RPMI8226 (cell line): Measurements from ENCODE around the gene TRIM22.
"Not testable (repeated sequence)": the region's sequence is repeated elsewhere in the genome, so short reads cannot be mapped to it uniquely, and the experiment has no call there.

Source experiments
- DNase-seq: peaks from one replicate; pipeline ENCODE4 v3.0.0-alpha.2; 2015

TRIM22 gene, protein sequence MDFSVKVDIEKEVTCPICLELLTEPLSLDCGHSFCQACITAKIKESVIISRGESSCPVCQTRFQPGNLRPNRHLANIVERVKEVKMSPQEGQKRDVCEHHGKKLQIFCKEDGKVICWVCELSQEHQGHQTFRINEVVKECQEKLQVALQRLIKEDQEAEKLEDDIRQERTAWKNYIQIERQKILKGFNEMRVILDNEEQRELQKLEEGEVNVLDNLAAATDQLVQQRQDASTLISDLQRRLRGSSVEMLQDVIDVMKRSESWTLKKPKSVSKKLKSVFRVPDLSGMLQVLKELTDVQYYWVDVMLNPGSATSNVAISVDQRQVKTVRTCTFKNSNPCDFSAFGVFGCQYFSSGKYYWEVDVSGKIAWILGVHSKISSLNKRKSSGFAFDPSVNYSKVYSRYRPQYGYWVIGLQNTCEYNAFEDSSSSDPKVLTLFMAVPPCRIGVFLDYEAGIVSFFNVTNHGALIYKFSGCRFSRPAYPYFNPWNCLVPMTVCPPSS

DNA sequence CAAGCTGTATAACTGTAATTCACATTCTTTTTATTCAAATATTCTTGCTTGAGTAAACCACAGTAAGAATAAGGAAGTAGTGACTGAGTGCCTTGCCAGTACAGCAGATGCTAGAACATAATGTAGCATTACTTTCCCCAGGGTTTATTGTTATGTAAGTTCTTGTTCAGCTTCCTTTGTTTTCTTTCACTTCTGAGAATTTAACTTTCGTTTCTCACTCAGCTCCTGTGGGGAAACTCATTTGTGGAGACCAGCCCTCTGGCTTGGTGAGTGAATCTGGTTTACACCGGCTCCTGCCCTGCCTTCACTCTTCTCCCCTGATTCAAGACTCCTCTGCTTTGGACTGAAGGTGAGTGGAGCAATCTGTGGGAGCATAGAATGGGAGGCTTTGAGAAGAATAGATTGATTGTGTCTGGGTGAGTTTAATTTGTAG is at the start of gene TRIM22:
TRIM22 (plus strand) TSS at position 240 of the 433 bp plus-strand sequence. CDS start 6,443 bp downstream, outside the sequence.
- peak; percentile 50 for DNase-seq

DNA sequence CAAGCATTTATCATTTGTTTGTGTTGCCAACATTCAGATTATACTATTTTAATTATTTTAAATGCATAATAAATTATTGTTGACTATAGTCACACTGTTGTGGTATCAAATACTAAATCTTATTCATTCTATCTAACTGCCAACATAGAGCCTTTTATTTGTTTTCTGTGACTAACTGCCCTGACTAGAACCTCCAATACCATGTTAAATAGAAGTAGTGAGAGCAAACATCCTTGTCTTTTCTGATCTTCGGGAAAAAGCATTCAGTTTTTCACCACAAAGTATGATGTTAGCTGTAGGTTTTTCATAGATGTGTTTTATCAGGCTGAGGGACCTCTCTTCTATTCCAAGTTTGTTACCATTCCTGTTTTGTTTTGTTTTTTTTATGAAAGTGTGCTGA is 49.6 kb upstream of the TRIM22 start:
- no peak for DNase-seq

DNA sequence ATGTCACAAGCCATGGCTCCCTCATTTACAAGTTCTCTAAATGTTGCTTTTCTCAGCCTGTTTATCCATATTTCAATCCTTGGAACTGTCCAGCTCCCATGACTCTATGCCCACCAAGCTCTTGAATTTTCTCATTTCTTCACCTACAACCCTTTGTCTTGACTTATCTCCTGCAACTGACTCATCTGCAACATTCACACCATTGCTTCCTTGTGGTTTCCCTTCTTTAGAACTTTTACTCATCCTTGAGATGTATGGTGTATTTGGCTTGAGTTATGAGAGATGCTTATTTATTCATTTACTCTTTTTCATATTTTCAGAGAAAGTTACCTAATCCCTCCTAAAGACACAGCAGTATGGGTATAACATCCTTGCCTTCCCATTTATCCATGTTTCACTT is 46.0 kb upstream of the TRIM22 start:
- DNase-seq: no peak

DNA sequence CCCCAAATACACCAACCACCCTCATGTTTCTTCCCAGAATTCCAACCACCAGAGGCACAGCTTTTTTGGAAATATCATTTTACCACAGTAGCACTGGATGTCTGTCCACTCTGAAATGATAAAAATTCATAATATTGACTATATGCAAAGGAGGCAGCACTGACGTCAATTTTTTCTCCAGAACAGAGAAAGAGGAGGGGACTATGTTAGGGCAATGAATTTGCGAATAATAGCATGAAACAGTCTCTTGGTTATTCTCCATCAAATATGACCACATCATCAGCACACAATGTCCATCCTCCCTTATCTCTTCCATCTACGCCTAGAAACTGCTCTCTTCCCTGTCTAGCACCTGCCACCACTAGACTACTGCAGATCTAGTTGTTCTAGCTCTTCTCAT is 43.5 kb upstream of the TRIM22 start:
- DNase-seq: no peak

DNA sequence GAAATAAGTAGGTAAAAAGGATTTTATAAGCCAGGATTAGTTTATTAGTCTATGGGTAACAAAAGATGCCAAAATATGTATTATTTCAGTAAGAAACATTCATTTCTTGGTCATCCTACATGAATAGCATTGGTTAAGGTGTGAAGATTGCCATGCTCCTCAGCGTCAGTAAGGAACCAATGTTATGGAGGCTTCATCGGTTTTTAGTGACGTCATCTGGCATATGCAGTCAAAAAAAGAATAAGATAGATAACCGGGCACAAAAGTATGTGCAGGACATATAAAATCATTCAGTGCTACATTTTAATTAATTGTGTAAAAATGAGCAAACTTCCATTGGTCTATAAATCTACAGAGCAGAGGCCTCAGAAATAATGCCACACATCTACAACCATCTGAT is 34.1 kb upstream of the TRIM22 start:
- no peak for DNase-seq

DNA sequence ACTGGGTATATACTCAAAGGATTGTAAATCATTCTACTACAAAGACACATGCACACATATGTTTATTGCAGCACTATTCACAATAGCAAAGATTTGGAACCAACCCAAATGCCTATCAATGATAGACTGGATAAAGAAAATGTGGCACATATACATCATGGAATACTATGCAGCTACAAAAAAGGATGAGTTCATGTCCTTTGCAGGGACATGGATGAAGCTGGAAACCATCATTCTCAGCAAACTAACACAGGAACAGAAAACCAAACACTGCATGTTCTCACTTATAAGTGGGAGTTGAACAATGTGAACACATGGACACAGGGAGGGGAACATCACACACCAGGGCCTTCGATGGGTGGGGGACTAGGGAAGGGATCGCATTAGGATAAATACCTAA is 32.6 kb upstream of the TRIM22 start:
- not testable (repeated sequence) for DNase-seq

DNA sequence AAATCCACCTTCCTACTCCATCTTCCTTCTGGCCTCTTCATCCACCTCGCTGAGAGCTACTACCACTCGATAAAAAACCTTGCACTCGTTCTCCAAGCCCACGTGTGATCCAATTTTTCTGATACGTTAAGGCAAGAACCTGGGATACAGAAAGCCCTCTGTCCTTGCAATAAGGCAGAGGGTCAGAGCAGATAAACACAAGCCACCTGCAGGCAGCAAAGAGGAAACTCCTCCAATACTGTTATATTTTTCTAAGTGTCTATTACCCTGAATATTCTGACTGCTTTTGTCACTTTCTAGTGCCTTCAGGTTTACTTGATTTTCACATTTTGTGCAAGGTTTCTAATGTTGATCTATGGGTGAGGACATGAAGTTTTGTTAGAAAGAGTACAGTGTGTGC is 31.3 kb upstream of the TRIM22 start:
- no peak for DNase-seq

DNA sequence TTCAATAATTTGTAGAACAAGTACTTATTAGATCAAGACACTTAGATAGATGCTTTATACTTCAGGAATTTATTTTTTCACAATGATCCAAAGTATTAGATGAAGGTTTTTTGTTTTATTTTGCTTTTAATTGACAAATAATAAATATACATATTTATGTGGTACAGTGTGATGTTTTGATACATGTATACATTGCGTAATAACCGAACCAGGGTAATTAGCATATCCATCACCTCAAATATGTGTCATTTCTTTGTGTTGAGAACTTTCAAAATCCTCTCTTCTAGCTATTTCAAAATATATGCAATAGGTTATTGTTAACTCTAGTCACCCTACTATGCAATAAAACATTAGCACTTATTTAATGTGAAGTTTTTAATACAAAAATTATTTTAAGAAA is 26.1 kb upstream of the TRIM22 start:
- no peak for DNase-seq

DNA sequence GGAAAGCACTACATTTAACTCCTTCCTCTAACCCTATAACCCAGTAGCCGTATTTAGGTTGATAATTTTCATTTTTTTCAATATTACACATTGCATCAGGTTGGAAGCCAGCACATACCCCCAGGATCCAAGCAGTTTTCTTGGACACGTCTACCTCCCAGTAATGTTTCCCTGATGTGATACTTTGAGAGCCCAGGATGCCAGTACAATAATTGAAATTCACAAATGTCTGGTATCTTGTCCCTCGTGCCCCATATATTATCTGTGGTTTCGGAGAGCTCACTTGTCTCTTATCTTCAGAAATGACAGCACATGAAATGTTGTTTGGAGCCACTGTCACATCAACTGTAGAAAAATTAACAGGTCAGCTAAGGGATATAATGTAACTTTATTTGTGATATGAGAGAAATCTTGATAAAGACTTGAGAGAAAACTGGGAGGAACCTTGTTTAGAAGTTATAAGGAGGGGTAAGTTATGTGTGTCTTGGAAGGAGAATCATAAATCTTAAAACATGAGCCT is 24.5 kb upstream of the TRIM22 start:
- no peak for DNase-seq

DNA sequence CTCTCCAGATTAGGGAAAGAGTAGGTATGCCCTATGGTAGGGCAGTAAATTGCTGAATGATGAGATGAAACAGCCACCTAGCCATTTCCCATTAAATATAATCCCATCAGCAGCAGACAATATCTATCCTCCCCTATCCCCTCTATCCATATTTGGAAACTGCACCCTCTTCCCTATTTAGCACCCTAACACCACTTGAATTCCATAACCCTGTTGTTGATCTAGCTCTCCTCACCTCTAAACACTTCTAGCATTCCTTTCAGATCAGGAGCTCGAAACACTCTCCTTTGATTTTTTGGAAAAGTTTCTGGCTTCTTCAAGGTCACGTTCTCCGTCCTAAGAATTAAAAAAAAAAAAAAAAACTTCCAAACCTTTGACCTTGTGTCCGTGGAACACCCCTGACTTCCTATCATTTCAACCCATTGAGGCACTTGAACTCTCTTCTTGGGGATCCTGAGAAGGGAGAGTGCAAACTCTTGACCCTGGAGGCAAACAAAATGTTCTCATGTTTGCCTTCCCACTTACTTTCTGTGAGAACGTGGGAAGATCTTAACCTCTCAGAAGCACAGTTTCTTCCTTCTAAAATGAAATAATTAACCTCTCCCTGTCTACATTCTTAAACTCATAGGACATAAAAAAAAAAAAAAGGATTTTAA is 23.7 kb upstream of the TRIM22 start:
- DNase-seq: no peak

DNA sequence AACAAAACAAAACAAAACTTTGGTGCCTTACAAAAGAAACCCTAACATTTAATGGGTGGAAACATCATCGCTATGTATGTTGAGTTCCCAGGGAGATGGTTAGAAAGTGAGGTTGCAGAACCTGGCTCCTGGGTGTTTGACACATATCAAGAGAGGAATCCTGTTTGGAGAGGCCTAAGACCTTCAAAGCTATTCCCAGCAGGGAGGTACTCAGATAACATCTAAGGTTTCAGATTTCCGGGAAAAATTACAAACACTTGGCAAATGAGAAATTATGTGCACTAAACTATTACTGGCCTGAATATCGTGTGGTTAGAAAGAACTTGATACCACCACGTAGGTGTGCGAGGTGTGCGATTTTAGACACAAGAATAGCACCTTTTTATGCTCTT is 23.2 kb upstream of the TRIM22 start:
- DNase-seq: no peak

DNA sequence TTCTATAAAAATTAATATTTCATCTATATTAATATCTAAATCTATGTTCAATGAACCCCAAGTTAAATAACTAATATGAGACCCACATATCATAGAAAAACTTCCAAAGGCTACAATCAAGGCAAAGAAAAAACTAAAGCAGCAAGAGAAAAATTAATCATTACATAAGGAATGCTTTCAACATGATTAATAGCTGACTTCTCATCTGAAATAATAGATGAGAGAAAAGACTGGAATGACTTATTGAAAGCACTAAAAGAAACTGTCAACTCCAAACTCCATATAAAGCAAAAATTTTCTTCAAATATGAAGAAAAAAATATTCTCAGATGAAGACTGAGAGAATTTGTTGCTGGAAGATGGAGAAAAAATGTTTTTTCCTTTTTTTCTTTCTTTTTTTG is 17.8 kb upstream of the TRIM22 start:
- DNase-seq: no peak

DNA sequence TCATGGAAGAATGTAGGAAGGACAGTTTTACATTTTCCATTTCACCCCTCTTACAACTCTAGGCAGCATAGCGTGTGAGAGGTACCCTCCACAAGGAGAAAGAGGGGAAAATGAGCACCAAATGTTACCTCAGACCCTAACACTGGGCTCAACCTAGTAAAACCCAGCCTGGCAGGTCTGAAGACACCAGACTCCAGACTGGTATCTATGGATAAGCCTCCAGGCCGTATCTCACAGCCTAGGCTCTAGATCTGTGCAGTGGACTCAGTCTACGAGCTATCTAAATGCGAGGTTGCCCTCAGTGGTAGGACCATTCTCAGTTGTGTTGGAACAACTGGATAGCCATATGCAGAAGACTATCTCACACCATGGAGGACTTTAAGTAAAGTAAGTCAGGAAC is 15.2 kb upstream of the TRIM22 start:
- no peak for DNase-seq

DNA sequence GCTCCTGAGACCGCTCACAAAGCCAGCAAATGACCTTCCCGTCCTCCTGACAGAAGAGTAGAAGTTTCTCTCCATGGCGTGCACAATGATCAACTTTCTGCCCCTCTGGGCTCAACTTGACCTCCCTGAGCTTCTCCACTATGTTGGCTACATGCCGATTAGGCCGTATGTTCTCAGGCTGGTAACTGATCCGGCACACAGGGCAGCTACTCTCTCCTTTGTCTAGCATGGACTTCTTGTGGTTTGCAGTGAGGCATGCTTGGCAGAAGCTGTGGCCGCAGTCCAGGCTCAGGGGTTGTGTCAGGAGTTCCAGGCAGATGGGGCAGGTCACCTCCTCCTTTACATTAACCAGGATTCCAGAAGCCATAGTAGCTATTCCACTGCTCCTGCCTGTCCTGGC is 9.8 kb upstream of the TRIM22 start:
- DNase-seq: no peak

DNA sequence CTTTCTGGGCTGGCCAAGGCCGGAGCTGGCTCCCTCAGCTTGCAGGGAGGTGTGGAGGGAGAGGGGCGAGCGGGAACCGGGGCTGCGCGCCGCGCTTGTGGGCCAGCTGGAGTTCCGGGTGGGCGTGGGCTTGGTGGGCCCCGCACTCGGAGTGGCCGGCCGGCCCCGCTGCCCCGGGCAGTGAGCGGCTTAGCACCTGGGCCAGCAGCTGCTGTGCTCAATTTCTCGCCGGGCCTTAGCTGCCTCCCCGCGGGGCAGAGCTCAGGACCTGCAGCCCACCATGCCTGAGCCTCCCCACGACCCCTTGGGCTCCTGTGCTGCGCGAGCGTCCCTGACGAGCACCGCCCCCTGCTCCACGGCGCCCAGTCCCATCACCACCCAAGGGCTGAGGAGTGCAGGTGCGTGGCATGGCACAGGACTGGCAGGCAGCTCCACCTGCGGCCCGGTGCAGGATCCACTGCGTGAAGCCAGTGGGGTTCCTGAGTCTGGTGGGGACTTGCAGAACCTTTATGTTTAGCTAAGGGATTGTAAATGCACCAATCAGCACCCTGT is 6.6 kb upstream of the TRIM22 start:
- DNase-seq: not testable (repeated sequence)

DNA sequence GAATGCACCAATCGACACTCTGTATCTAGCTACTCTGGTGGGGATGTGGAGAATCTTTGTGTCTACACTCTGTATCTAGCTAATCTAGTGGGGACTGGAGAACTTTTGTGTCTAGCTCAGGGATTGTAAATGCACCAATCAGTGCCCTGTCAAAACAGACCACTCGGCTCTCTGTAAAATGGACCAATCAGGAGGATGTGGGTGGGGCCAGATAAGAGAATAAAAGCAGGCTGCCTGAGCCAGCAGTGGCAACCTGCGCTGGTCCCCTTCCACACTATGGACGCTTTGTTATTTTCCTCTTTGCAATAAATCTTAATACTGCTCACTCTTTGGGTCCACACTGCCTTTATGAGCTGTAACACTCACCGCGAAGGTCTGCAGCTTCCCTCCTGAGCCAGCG is 6.0 kb upstream of the TRIM22 start:
- DNase-seq: not testable (repeated sequence)

DNA sequence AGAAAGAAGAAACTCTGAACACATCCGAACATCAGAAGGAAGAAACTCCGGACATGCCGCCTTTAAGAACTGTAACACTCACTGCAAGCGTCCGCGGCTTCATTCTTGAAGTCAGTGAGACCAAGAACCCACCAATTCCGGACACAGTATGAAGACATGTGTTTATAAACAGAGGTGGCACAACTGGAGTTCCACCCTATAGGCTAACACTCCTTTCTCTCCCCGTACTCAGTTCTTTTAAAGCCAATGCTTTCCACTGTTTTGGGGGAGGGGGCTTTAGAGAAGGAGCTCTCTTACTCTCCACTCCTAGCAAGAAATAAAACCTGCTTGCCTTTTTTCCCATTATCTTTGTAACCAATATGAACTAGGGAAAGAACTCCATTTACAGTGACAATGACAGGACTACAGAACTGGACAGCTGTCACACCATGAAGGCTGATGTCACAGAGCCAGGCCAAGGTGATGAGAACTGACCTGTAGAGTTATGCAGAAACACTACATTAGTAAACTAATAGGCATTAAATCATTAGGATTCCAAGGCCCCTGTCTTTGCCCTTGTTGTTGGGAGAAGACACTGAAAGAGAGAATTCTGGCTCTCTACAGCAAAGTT is 5.4 kb upstream of the TRIM22 start:
- DNase-seq: no peak

DNA sequence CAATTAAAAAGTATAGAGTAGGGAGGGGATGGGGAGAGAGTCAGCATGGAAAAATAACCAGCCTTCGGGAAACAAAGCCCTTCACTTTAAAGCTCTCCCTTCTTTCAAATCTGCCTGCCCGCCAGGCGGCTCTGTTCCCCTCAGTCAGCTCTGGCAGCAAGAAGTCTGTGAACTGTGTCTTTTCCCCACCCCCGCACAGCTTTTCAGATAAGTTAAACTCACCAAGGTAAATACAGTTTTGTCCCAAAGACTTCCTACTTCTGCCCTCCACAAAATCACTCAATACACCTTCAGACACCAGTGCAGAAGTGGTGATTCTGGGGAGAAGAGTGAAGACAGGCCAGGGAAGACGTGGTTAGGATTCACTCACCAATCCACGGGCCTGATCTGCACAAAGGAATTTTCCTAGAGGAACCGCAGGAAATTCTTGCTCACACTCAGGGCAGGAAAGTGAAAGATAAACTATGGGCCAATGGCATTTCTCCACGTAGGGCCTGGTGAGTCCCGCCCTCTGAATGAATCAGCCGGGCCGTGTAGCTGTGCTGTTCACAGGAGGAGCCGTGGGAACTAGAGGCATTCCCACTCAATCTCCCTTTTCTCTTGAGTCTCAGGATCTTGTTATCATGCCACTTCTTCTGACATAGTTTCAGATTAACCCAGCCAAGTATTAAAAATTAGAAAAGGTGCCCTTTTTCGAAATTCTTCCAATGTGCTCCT is 4.8 kb upstream of the TRIM22 start, which contains the start of gene TRIM5:
TRIM5 (minus strand) TSS at position 429 of the 717 bp plus-strand sequence. CDS start 4,897 bp downstream, outside the sequence.
- DNase-seq: peak; percentile 75

DNA sequence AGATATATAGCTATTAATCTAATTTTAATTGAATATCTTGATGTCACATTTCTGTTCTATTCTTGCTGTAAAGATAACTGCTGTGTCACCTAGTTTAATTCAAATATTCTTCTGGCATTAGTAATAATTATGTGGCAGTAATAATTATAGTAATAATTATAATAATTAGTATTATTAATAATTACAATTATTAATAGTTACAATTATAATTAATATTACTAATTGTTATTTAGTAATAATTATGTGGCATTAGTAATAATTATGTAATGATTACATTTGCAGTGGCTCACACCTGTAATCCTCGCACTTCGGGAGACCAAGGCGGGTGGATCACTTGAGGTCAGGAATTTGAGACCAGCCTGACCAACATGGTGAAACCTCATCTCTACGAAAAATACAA is 3.2 kb upstream of the TRIM22 start:
- no peak for DNase-seq

DNA sequence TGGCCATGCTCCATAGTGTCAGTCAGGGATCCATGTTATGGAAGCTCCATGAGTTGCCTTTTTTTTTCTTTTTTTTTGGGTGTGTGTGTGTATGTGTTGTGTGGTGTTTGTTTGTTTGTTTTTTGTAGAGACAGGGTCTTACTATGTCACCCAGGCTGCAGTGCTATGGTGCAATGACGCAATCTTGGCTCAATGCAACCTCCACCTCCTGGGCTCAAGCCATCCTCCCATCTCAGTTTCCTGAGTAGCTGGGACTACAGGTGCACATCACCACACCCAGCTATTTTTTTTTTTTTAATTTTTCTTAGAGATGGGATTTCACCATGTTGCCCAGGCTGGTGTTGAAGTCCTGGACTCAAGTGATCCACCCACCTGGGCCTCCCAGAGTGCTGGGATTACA is 1.1 kb upstream of the TRIM22 start:
- no peak for DNase-seq

DNA sequence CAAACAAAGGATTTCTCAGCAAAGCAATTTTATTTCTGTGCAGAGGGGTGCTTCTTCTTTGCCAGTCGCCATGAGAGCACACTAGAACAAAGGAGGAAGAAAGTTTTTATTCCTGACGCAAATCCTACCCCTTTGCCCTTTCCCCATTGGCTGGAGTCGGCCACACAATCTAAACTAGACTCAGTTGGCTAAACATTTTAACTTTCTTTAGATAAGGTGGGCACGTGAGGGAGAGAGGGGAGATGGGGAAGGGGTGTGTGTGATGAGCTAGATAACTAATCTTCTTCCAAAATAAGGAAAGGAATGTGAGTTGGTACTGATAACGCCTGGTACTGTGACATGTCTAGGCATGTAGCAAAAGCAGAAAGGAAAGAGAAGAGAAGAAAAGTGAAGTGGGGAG is 626 bp downstream of the TRIM22 start:
- DNase-seq: no peak

DNA sequence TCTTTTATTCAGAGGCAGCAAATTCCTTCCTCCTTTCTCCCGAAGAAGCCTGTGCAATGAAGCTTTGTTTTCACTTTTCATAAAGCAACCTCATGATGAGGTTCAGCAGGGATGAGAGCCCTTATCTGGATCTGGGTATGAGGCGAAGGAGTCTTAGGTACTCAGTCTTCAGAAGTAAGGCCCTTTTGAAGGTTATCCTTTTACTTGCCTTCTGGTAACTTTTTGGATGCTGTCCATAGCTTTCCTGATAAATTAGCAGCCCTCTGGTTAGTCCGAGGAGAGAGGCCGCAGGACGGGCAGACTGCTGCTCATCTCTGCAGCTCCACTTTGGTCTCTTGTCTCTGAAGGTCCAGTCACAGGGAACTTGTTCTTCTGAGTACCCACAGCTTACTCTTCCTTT is 1.1 kb downstream of the TRIM22 start:
- DNase-seq: no peak
